Panc1 (cell line): ENCODE results near the gene CES4A. TPM values are rescaled to one million over a fixed set of nuclear protein-coding genes. Genes with fewer than 3 reads are reported as not detected.
A peak's percentile ranks its signal among the peaks of the same experiment; 100 is the strongest.

Source experiments
- ATAC-seq: fragments of 200-7000 bp; cut with Tn5 transposase; 2 replicates; pipeline ENCODE4 v1.9.1; 2020; ENCODE audit warnings: mild to moderate bottlenecking, moderate library complexity
- BruUV-seq: library from RNA; stranded (reverse); fragments of 400-500 nt; replicated peaks from 2 replicates; lab custom pipeline; 2021; lab: Mats Ljungman, UMichigan
- CTCF ChIA-PET: fragments of 300-600 bp; sonication (Branson Sonifier 250); formaldehyde crosslinking; loops from one replicate; lab custom pipeline; 2022; ENCODE audit warnings: antibody characterized with exemption; lab: Charles Lee
- POLR2A ChIA-PET: fragments of 300-600 bp; sonication (Branson Sonifier 250); formaldehyde crosslinking; loops from one replicate; lab custom pipeline; 2022; ENCODE audit warnings: antibody characterized with exemption; lab: Charles Lee
- DNase-seq: peaks from one replicate; pipeline ENCODE4 v3.0.0-alpha.2; 2010; ENCODE audit warnings: low read depth, low spot score
- H3K27ac ChIP-seq: 2 replicates; pipeline ENCODE4 v1.5.1; 2011; ENCODE audit warnings: mild to moderate bottlenecking, low read length, inconsistent platforms
- H3K27me3 ChIP-seq: fragments of 200-500 bp; sonication (Bioruptor generic); 2 replicates; pipeline ENCODE4 v1.6.0; 2014; ENCODE audit warnings: low read length, inconsistent platforms; ENCODE audit not compliant: control insufficient read depth, insufficient read depth
- H3K36me3 ChIP-seq: fragments of 200-500 bp; sonication (Bioruptor generic); 2 replicates; pipeline ENCODE4 v1.5.1; 2014; ENCODE audit warnings: inconsistent platforms, mild to moderate bottlenecking, low read length, moderate library complexity; ENCODE audit not compliant: control insufficient read depth, insufficient read depth
- H3K4me1 ChIP-seq: 2 replicates; pipeline ENCODE4 v1.5.1; 2011; ENCODE audit warnings: inconsistent platforms, mild to moderate bottlenecking, low read length, moderate library complexity; ENCODE audit not compliant: control insufficient read depth, insufficient read depth
- H3K4me3 ChIP-seq, 2 experiments: 2 replicates each; pipeline ENCODE4 v1.5.1; 2011 to 2012; ENCODE audit warnings: low read depth in 2 of 2, low read length in 2 of 2, mild to moderate bottlenecking in 2 of 2, inconsistent platforms in 1 of 2, moderate library complexity in 1 of 2
- H3K9me3 ChIP-seq: fragments of 200-500 bp; sonication (Bioruptor generic); 2 replicates; pipeline ENCODE4 v1.5.1; 2014; ENCODE audit warnings: low read depth, mild to moderate bottlenecking, inconsistent platforms, low read length, moderate library complexity; ENCODE audit not compliant: control insufficient read depth, insufficient read depth
- CTCF ChIP-seq: fragments of 450-650 bp; IDR thresholded peaks from 2 replicates; pipeline ENCODE4 v1.5.1; 2017; ENCODE audit warnings: mild to moderate bottlenecking
- POLR2AphosphoS5 ChIP-seq: IDR thresholded peaks from 2 replicates; pipeline ENCODE4 v1.6.1; 2012; ENCODE audit warnings: mild to moderate bottlenecking, low read depth, low read length, moderate library complexity
- SIN3A ChIP-seq: IDR thresholded peaks from 2 replicates; pipeline ENCODE4 v1.6.1; 2012; ENCODE audit warnings: low read depth, mild to moderate bottlenecking, low read length, moderate library complexity, borderline replicate concordance; ENCODE audit not compliant: insufficient read depth
- TCF7L2 ChIP-seq: IDR thresholded peaks from 2 replicates; pipeline ENCODE4 v1.6.1; 2011; ENCODE audit warnings: mild to moderate bottlenecking, low read depth, low read length, inconsistent platforms
- in situ Hi-C: cut with HindIII; loops from 2 replicates; pipeline ENCODE4 v1.10.0; 2016; ENCODE audit warnings: low sequenced_read_pairs, low pct_unique_long_range_greater_than_20kb
- intact Hi-C: fragments of 100-400 bp; cut with micrococcal nuclease; formaldehyde crosslinking; loops from one replicate; pipeline ENCODE4 v1.10.0; 2022; ENCODE audit not compliant: unreplicated experiment
- total RNA-seq: library from RNA; stranded (reverse); gene quantifications from one replicate; pipeline ENCODE4 v1.2.1, GENCODE V29; 2021; ENCODE audit not compliant: unreplicated experiment
- TF ChIP-seq, protein P1 (sequence below), 2 experiments: IDR thresholded peaks; 2 replicates each; pipeline ENCODE4 v1.6.1; 2011 to 2012; ENCODE audit warnings: low read depth in 2 of 2, control low read depth in 1 of 2, low read length in 1 of 2, mild to moderate bottlenecking in 1 of 2, moderate library complexity in 1 of 2; ENCODE audit not compliant: insufficient read depth in 1 of 2

The CES4A gene
- total RNA-seq, 1 experiment from 2014 or later, result 6.1 TPM

GRCh38 chr16:67021321-67021720, 32.9 kb downstream of the CES4A start:
- TF ChIP-seq SIN3A (no peak), CTCF (no peak), POLR2AphosphoS5 (no peak), TCF7L2 (no peak)
- TF ChIP-seq, protein P1, sequence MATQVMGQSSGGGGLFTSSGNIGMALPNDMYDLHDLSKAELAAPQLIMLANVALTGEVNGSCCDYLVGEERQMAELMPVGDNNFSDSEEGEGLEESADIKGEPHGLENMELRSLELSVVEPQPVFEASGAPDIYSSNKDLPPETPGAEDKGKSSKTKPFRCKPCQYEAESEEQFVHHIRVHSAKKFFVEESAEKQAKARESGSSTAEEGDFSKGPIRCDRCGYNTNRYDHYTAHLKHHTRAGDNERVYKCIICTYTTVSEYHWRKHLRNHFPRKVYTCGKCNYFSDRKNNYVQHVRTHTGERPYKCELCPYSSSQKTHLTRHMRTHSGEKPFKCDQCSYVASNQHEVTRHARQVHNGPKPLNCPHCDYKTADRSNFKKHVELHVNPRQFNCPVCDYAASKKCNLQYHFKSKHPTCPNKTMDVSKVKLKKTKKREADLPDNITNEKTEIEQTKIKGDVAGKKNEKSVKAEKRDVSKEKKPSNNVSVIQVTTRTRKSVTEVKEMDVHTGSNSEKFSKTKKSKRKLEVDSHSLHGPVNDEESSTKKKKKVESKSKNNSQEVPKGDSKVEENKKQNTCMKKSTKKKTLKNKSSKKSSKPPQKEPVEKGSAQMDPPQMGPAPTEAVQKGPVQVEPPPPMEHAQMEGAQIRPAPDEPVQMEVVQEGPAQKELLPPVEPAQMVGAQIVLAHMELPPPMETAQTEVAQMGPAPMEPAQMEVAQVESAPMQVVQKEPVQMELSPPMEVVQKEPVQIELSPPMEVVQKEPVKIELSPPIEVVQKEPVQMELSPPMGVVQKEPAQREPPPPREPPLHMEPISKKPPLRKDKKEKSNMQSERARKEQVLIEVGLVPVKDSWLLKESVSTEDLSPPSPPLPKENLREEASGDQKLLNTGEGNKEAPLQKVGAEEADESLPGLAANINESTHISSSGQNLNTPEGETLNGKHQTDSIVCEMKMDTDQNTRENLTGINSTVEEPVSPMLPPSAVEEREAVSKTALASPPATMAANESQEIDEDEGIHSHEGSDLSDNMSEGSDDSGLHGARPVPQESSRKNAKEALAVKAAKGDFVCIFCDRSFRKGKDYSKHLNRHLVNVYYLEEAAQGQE (IDR thresholded peaks at IDR 0.05; ENCODE audit: insufficient read depth in 1 of 2, low read depth in 2 of 2, low read length in 1 of 2), result no peak
- ChIA-PET CTCF (interaction anchor here (0.7 kb wide), 1 partner anchor 167 kb away, joined by 4 read pairs; no protein-coding TSS in a partner anchor), POLR2A (interaction anchor here (0.7 kb wide), 1 partner anchor 23 kb away, joined by 9 read pairs; no protein-coding TSS in a partner anchor)
- BruUV-seq, result no TSS peak
- DNase-seq, result no peak
- no peaks in the 10 kb centered on the region for H3K9me3 ChIP-seq
- no peak overlapping the region for H3K27ac ChIP-seq
- H3K4me3 ChIP-seq, result no peak overlapping the region
- ATAC-seq, result no peak
- in situ Hi-C loops, result no loop called here
- no peaks in the 10 kb centered on the region for H3K36me3 ChIP-seq
- H3K4me1 ChIP-seq, result peaks cover 3% of the 10 kb centered on the region; the same call in 1 of the 2 replicates
- no peaks in the 10 kb centered on the region for H3K27me3 ChIP-seq
- intact Hi-C loops, result no loop called here

DNA sequence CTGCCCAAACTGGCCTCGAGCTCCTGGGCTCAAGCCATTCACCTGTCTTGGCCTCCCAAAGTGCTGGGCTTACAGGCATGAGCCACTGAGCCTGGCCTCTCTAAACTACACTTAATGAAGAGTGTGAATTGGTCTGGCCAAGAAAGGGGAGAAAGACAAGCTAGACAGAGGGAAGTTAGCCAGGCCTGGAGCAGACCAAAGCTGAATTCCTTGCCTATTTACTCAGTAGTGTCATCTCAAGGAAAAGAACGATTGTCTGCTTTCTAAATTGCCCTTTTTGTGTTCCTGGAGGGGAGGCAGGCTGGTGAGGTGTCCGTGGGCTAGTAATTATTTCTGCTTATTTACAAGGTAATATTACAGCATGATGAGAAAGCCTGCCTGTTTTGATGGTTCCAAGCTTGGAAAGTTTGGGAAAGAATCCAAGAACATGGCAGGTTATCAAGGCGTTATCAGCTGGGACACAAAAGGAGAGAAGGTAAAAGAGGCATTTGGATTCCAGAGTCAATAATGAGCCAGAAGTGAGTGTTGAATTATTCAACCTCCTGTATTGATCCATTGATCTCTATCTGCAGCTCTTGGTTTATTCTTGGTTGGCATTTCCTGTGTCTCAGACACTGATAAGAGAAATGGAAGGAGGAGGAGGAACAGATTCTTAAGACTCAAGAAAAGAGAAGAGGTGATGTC, 34.3 kb downstream of the CES4A start:
- no TSS peak for BruUV-seq
- Histone ChIP-seq H3K4me1 (peaks cover 3% of the 10 kb centered on the region; the same call in 1 of the 2 replicates), H3K9me3 (no peaks in the 10 kb centered on the region), H3K27ac (no peak overlapping the region), H3K4me3 (no peak overlapping the region), H3K36me3 (no peaks in the 10 kb centered on the region), H3K27me3 (no peaks in the 10 kb centered on the region)
- ChIA-PET CTCF (interaction anchor here (0.6 kb wide), 1 partner anchor 133 kb away, joined by 3 read pairs; no protein-coding TSS in a partner anchor), POLR2A (no interaction called here)
- TF ChIP-seq POLR2AphosphoS5, result no peak
- TF ChIP-seq, protein P1 (IDR thresholded peaks at IDR 0.05; ENCODE audit: insufficient read depth in 1 of 2, low read depth in 2 of 2, low read length in 1 of 2), result no peak
- no peak for TF ChIP-seq TCF7L2
- TF ChIP-seq CTCF, result no peak
- TF ChIP-seq SIN3A, result no peak
- peak; percentile 59 for ATAC-seq
- in situ Hi-C loops (no loop called here), intact Hi-C loops (no loop called here)
- no peak for DNase-seq
